Common myeloid progenitor, CD34-positive (primary cell): Measurements from ENCODE around the gene CUX1.

Experiments
- CTCF ChIA-PET: fragments of 350-600 bp; sonication (Branson Sonifier 250); formaldehyde crosslinking; loops from one replicate; lab custom pipeline; 2021; ENCODE audit warnings: antibody characterized with exemption; lab: Charles Lee
- POLR2A ChIA-PET: fragments of 350-600 bp; sonication (Branson Sonifier 250); formaldehyde crosslinking; loops from one replicate; lab custom pipeline; 2021; ENCODE audit warnings: antibody characterized with exemption; lab: Charles Lee
- DNase-seq, 3 donors: peaks; one replicate each; pipeline versions ENCODE4 v3.0.0 to v3.0.0-alpha.2; 2013
- H3K27ac ChIP-seq, 2 experiments: 1 replicate in 1 of 2; 2 replicates in 1 of 2; pipeline ENCODE4 v1.7.0; 2013; ENCODE audit warnings: inconsistent platforms in 2 of 2, low read length in 2 of 2, mild to moderate bottlenecking in 2 of 2, low read depth in 1 of 2, moderate library complexity in 1 of 2; ENCODE audit not compliant: severe bottlenecking in 2 of 2, insufficient read depth in 1 of 2, poor library complexity in 1 of 2
- H3K27me3 ChIP-seq, 5 experiments: replicated peaks in 2 of 5; 1 replicate in 3 of 5; 2 replicates in 2 of 5; pipeline versions ENCODE4 v1.6.1 to v1.7.0; 2013; ENCODE audit warnings: low read length in 4 of 5, mild to moderate bottlenecking in 2 of 5, moderate library complexity in 2 of 5, inconsistent platforms in 1 of 5; ENCODE audit not compliant: insufficient read depth in 5 of 5, control insufficient read depth in 4 of 5
- H3K36me3 ChIP-seq, 4 experiments: 1 replicate in 2 of 4; 2 replicates in 2 of 4; pipeline versions ENCODE4 v1.6.1 to v1.7.0; 2013; ENCODE audit warnings: low read length in 3 of 4, control low read depth in 1 of 4, mild to moderate bottlenecking in 1 of 4; ENCODE audit not compliant: control insufficient read depth in 4 of 4, insufficient read depth in 4 of 4
- H3K4me1 ChIP-seq, 4 experiments: 1 replicate in 3 of 4; 2 replicates in 1 of 4; pipeline versions ENCODE4 v1.6.1 to v1.7.1; 2013; ENCODE audit warnings: low read length in 3 of 4, mild to moderate bottlenecking in 3 of 4, control low read depth in 1 of 4, inconsistent platforms in 1 of 4, moderate library complexity in 1 of 4; ENCODE audit not compliant: control insufficient read depth in 4 of 4, insufficient read depth in 4 of 4; ENCODE audit errors: control extremely low read depth in 1 of 4
- H3K4me3 ChIP-seq, 7 experiments: 1 replicate in 4 of 7; 2 replicates in 3 of 7; pipeline versions ENCODE4 v1.5.1 to v1.7.0; 2013; ENCODE audit warnings: mild to moderate bottlenecking in 7 of 7, low read length in 6 of 7, moderate library complexity in 6 of 7, inconsistent platforms in 2 of 7, low read depth in 2 of 7, control low read depth in 1 of 7; ENCODE audit not compliant: insufficient read depth in 4 of 7, control insufficient read depth in 1 of 7; ENCODE audit errors: extremely low read depth in 1 of 7
- H3K9me3 ChIP-seq, 5 experiments: 1 replicate in 4 of 5; 2 replicates in 1 of 5; pipeline versions ENCODE4 v1.6.1 to v1.7.1; 2013; ENCODE audit warnings: low read length in 4 of 5, mild to moderate bottlenecking in 2 of 5, inconsistent platforms in 1 of 5, low read depth in 1 of 5, moderate library complexity in 1 of 5; ENCODE audit not compliant: control insufficient read depth in 4 of 5, insufficient read depth in 2 of 5; ENCODE audit errors: control extremely low read depth in 1 of 5
- WGBS: methylation state at CpG from one replicate; pipeline ENCODE4 v1.1.5; 2013; ENCODE audit not compliant: insufficient coverage; 5-methylcytosine and 5-hydroxymethylcytosine counted together

CUX1 gene

DNA sequence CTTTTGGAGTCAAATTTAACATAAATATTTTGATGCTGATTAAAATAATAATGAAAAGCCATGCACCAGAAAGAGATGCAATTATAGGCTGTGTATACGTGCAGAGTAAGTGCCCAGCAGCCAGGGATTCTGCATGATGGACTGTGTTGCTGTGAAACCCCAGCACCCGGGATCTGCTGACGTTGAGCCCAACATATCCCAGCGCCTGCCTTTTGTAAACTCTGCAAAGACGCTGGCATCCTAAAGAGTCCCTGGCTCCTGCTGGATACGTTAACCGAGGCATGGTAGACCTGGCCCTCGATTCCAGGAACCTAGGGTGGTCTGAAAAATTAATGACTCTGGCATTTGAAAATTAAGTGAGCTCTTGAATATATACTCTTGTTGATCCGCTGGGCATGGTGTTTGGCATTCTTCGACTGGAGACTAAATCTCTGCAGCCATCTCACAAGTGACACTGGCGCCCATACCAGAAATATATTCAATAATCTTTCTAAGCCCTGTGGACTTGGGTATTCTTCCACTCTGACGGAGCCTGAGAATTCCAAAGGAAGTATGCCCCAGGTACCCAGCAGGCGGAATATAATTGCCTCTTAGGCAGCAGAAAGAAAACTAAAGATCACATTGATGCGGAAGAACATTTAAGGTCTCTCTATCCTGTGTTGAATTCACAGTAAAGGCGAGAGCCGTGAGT, 278.0 kb downstream of the CUX1 start:
- 99% methylated on average over 14 of the region's 16 CpGs for WGBS
- no peak for DNase-seq
- Histone ChIP-seq H3K36me3 (peaks cover 10 to 30% (median 28%) of the 10 kb centered on the region in 4 experiments), H3K4me1 (no peaks in the 10 kb centered on the region), H3K4me3 (no peak overlapping the region), H3K9me3 (no peaks in the 10 kb centered on the region), H3K27ac (no peak overlapping the region), H3K27me3 (no peaks in the 10 kb centered on the region)
- POLR2A ChIA-PET, result no interaction called here
- CTCF ChIA-PET, result interaction anchor here (1.4 kb wide), 1 partner anchor 14 kb away, joined by 4 read pairs; no protein-coding TSS in a partner anchor

GRCh38 chr7:102096012-102096332, 278.5 kb downstream of the CUX1 start:
- H3K4me3 ChIP-seq, result no peak overlapping the region
- no peaks in the 10 kb centered on the region for H3K9me3 ChIP-seq
- H3K27ac ChIP-seq, result no peak overlapping the region
- no peak for DNase-seq
- H3K36me3 ChIP-seq, result peaks cover 10 to 32% (median 31%) of the 10 kb centered on the region in 4 experiments
- H3K27me3 ChIP-seq, result no peaks in the 10 kb centered on the region
- WGBS, result 88% methylated on average over 8 of the region's 10 CpGs
- CTCF ChIA-PET, result interaction anchor here (1.4 kb wide), 1 partner anchor 13 kb away, joined by 4 read pairs; no protein-coding TSS in a partner anchor
- POLR2A ChIA-PET, result no interaction called here
- H3K4me1 ChIP-seq, result no peaks in the 10 kb centered on the region

- WGBS, result 96% methylated on average over 15 of the region's 19 CpGs
- Histone ChIP-seq H3K4me3 (no peak overlapping the region), H3K36me3 (peaks cover 10 to 37% (median 36%) of the 10 kb centered on the region in 4 experiments), H3K9me3 (no peaks in the 10 kb centered on the region), H3K27ac (no peak overlapping the region), H3K27me3 (no peaks in the 10 kb centered on the region), H3K4me1 (no peaks in the 10 kb centered on the region)
- CTCF ChIA-PET, result no interaction called here
- POLR2A ChIA-PET, result no interaction called here
- DNase-seq, result no peak
Measured at GRCh38 chr7:102096706-102097427, 279.4 kb downstream of the CUX1 start.

- Histone ChIP-seq H3K27me3 (no peaks in the 10 kb centered on the region), H3K9me3 (no peaks in the 10 kb centered on the region), H3K36me3 (peaks cover 10 to 41% (median 38%) of the 10 kb centered on the region in 4 experiments), H3K4me1 (no peaks in the 10 kb centered on the region), H3K27ac (no peak overlapping the region), H3K4me3 (no peak overlapping the region)
- DNase-seq, result no peak
- ChIA-PET POLR2A (no interaction called here), CTCF (no interaction called here)
- 70% methylated on average over 12 of the region's 13 CpGs for WGBS
Measured at GRCh38 chr7:102097601-102098161, 280.3 kb downstream of the CUX1 start.

DNA sequence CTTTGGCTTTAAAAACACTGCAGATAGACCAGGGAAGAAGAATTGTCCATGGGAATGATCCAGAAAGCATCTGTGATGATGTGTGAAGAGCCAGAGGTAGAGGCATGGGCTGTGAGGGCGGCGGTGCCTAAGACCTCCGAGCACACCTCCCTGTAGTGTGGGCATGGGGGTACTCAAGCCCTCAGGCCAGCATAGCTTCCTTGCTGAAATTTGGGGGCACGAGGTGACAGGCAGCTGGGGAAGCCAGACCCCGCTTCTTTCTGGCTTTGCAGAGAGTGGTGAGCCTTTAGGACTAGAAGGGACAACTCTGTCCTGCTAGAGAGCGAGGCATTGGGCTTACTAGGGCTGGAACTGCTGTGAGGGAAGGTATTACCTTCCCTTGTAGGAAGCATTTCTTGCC, 281.6 kb downstream of the CUX1 start:
- Histone ChIP-seq H3K36me3 (peaks cover 10 to 50% (median 44%) of the 10 kb centered on the region in 4 experiments), H3K27ac (no peak overlapping the region), H3K4me1 (no peaks in the 10 kb centered on the region), H3K9me3 (no peaks in the 10 kb centered on the region), H3K4me3 (no peak overlapping the region), H3K27me3 (no peaks in the 10 kb centered on the region)
- no peak for DNase-seq
- ChIA-PET POLR2A (no interaction called here), CTCF (interaction anchor here (0.6 kb wide), 1 partner anchor 211 kb away, joined by 3 read pairs; no protein-coding TSS in a partner anchor)
- WGBS, result 93% methylated on average over 6 of the region's 6 CpGs

DNA sequence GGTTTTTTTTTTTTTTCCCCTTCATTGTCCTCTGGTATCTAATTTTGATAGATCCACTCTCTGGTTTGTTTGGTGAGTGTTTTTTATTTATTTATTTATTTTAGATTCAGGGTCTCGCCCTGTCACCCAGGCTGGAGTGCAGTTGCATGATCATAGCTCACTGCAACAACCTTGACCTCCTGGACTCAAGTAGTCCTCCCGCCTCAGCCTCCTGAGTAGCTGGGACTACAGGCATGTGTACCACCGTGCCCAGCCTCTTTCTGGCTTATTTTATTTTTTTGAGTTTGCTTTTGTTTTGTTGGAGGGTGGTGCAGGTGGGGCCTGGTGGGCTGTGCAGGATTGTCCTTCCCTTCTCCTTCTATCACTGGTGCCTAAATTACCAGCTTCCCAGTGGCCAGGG, 282.0 kb downstream of the CUX1 start:
- Histone ChIP-seq H3K27me3 (no peaks in the 10 kb centered on the region), H3K9me3 (no peaks in the 10 kb centered on the region), H3K4me3 (no peak overlapping the region), H3K4me1 (no peaks in the 10 kb centered on the region), H3K36me3 (peaks cover 10 to 54% (median 48%) of the 10 kb centered on the region in 4 experiments), H3K27ac (no peak overlapping the region)
- no peak for DNase-seq
- CTCF ChIA-PET, result interaction anchor here (0.6 to 0.7 kb wide), 2 partner anchors 211 to 559 kb away, joined by 3 read pairs; no protein-coding TSS in a partner anchor
- POLR2A ChIA-PET, result no interaction called here
- WGBS, result 100% methylated on average over 3 of the region's 3 CpGs

- no peak for DNase-seq
- no peak overlapping the region for H3K27ac ChIP-seq
- H3K36me3 ChIP-seq, result peaks cover 10 to 61% (median 53%) of the 10 kb centered on the region in 4 experiments
- ChIA-PET CTCF (no interaction called here), POLR2A (no interaction called here)
- H3K4me3 ChIP-seq, result no peak overlapping the region
- H3K27me3 ChIP-seq, result no peaks in the 10 kb centered on the region
- 94% methylated on average over 7 of the region's 7 CpGs for WGBS
- H3K4me1 ChIP-seq, result no peaks in the 10 kb centered on the region
- no peaks in the 10 kb centered on the region for H3K9me3 ChIP-seq
Measured at GRCh38 chr7:102101111-102101551, 283.7 kb downstream of the CUX1 start.
